GM21619 (cell line): ENCODE results near the gene HOXB4.

Source experiments
- ATAC-seq: cut with Tn5 transposase; IDR thresholded peaks from one replicate; pipeline ENCODE4 v1.9.1; 2021; ENCODE audit not compliant: unreplicated experiment

HOXB4 gene

GRCh38 chr17:48575066-48575582, 3.0 kb downstream of the HOXB4 start:
- no peak for ATAC-seq

- no peak for ATAC-seq
Measured at GRCh38 chr17:48574505-48575065, 3.6 kb downstream of the HOXB4 start.

DNA sequence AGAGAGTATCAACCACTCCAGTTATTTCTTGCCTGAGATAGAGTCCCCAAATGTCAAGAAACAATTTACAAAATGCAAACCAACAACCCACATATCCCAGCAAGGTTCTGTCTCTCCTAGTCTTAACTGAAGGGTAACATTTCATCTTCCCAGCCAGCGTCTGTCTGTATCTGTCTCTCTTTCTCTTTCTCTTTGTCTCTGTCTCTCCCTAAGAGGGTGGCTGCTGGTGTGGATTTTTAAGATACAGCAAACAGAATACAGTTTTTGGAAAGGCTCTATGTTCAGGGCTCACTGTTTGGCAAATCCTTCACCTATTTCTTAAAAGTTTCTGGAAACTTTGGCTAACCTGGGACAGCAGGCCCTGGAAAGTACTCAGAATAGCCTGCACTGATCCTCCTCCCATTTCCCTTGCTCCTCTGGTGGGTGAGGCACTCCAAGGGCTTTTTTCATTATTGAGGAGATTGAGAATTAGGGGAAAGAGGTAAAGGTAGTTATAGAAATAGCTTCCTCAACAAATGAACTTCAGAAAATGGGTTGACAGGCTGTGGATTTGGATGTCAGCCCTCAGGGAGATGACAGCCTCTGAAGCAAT, 6.2 kb downstream of the HOXB4 start:
- ATAC-seq, result no peak

DNA sequence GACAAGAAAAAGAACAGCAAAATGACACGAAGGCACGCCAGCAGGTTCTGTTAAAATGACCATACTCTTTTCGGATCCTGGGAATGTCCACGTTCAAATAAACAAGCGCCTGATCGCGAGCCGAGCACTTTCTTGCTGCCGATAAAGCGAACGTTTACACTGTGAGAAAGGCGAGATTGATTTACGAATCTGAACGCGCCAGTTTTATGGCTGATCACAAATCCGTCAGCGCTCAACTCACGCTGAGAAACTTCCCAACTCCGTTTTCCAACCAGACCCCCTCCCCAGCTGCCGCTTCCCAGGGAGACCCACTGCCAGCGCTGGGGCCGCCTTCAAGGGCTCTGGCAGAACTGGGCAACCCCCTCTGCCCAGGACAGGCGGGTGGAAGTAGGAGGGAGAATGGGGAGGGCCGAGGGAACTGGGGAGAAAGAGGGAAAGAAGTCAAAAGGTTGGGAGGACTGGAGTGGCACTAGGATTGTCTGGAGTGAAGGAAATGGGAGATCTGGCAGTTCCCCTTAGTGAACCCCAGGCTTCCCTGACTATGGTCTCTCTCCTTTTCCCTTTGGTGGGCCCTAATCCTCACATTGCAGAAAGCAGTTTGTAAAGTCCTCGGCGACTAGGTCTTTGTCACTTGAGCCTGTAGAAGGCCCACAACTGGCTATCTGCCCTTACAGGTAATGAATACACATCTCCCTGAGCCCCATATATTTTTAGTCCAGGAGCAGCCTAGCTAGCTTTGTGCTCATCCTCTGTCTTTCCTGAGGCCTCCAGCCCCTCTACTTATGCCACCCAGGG, 6.9 kb downstream of the HOXB4 start:
- ATAC-seq, result no peak

GRCh38 chr17:48570325-48571023, 7.7 kb downstream of the HOXB4 start:
- no peak for ATAC-seq

GRCh38 chr17:48569674-48570324, 8.4 kb downstream of the HOXB4 start:
- ATAC-seq, result no peak

DNA sequence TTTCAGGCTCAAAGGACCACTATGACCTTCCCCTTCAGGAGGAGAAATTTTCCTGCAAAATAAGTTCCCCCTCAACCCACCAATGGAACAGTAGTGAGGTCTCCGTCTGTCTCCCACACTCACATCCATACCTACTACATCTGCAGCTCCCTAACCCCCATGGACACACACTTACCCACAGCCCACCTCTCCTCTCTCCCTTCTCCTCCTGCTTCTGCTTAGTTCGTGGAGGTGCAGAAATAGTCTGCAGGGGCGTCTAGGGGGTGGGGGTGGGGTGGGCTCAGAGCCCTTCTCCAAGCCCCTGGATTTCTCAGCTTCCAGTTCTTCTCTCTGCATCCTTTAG, 8.9 kb downstream of the HOXB4 start:
- ATAC-seq, result no peak

DNA sequence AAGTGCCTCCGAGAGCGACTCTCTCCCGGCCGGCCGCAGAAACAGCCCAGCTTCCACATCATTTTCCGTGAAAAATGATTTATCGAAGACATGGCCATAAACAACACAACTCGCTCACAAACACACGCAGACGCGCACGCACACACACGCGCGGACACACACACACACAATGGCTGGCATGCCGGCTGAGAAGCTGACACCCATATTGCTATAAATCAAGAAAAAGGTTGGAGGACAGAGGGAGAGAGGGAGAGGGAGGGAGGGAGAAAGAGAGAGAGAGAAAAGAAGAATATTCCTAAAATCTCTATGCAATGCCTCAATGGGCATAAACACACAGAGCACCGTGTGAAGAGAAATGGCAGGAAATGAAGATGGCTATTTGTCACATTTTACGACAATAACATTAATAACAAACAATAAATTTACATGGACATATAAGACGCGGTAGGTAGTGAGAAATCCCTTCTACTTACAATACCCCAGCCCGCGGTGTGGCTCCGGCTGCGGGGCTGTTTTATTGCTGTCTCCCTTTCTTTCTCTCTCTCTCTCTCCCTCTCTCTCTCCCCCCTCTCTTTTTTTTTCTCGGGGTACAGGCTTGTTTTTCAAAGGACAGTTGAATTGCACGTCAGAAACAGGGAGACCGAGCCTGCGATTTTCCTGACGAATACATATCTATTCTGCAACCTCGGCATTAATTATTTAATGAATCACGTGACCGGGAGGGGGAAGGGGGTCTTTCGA, 9.5 kb downstream of the HOXB4 start:
- no peak for ATAC-seq

DNA sequence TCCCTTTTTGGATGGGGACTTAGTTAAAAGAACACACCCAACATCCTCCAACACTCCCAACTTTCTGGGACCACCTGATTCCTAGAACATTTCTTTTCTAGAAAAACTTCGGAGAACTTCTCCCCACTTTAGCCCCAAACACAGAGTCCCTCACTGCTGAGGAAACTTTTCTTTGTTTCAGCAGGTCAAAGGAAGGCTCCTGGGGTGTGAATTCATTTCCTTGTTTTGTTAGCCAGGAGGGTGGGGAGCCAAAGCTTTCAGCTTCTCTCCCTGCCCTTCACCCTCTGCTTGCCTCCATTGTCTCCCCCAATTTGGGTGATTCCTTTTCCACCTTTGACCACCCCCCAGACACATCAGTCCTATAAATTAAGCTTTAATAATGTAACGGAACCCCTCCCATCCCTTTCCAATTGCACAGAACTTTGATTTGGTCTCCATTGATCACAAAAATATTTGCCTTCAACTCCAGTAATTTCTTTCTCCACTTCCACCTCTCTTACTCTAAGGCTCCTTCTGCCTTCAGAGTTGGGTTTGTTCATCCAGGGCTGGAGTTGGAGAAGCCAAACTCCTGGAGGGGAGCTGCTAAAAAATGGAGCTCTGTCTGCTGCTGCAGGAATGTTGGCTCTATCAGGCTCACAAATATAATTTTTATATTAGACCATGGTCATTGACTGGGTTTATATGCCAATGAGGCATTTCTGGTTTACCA, 10.3 kb downstream of the HOXB4 start:
- no peak for ATAC-seq

DNA sequence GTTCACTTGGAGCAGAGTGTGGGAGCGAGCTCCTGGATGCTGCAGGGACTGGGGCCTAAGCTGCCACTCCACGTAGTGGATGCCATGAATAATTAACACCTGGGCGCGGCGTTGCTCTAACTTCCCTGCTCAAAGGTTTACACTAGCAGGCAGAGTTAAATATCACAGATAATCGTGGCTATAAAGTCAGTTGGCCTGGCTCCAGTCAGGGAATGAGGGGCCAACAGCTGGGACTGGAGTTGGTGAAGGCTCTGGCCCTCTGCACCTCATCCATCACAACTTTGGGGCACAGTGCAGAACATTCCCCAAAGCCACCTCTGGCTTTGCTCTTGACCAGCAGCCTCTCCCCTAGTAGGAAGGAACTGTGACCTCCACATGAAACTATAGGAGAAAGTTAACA, 10.9 kb downstream of the HOXB4 start:
- ATAC-seq, result no peak

DNA sequence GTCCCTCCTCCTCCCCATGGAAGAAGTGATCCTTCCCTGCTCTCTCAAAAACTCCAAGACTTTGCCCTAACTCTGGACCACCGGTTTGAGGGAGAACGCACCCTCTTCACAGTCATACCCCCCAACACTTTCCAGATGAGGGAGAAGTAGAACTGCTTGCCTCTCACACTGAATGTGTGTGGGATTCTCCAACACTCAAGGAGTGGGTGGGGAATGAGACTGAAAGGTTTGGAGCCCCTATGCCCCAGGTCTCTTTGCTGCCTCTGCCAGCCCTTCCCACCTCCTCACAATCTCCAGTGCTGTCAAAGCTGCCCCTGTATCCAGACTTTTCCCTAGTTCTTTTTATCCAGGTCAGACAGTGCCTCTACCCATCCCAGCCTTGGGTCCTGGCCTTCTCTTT, 11.4 kb downstream of the HOXB4 start:
- ATAC-seq, result no peak

- ATAC-seq, result no peak
Measured at GRCh38 chr17:48565925-48566710, 12.0 kb downstream of the HOXB4 start.

GRCh38 chr17:48565022-48565554, 13.1 kb downstream of the HOXB4 start:
- no peak for ATAC-seq

GRCh38 chr17:48564188-48565021, 13.7 kb downstream of the HOXB4 start:
- no peak for ATAC-seq

DNA sequence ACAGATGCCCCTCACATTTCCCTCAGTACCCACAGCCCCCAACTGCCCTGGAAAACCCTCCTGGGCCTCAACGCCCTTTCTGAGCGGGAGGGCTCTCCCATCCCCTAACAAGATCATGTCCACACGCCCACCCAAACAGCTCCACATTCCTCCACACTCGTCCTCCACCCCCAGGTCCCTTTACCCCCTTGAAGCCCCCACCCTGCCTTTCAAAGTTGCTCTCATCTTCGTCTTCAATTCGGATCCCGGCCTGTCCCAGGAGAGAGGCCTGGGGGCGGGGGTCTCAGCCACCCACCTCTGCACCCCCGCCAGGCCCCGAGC, 14.3 kb downstream of the HOXB4 start:
- ATAC-seq, result no peak

DNA sequence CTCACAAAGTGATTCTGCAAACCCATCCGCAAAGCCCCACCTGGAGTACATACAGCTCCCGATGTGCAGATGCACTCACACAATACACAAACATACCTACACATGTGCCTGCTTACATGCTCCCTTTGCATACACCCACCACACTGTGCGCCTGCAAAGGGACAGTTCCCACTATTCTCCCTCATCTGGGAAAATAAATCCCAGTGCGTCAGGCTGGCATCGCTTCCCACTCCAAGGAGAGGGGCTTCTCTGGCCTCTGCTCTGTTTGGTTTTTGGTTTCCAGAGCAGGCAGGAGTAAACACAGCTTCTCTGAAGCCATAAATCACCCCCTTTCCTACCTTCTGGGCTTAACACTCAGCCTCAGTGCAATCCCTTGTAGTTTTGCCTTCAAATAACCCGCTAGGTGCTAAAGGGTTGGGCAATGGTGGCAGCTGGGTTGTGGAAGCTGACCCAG, 14.7 kb downstream of the HOXB4 start:
- no peak for ATAC-seq

DNA sequence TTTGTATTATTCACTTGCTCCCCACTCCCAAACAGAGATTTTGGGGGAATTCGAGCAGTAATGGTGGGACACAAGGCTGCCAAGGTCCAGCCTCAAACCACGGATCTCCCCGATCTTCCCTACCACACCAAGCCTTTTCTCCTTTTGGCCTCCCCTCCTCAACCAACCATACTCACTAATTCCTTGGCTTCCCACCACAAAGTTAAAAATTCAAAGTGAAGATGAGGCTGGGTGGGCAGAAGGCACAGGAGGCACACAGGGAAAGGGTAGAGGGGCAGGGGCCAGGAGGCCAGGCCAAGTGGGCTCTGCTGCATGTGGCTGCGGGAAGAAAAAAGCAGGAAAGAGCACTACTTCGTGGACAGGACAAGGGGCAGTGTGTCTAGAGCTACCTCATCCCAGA, 15.2 kb downstream of the HOXB4 start:
- no peak for ATAC-seq
